ENCODE measurements around the gene ETF1.

DNA sequence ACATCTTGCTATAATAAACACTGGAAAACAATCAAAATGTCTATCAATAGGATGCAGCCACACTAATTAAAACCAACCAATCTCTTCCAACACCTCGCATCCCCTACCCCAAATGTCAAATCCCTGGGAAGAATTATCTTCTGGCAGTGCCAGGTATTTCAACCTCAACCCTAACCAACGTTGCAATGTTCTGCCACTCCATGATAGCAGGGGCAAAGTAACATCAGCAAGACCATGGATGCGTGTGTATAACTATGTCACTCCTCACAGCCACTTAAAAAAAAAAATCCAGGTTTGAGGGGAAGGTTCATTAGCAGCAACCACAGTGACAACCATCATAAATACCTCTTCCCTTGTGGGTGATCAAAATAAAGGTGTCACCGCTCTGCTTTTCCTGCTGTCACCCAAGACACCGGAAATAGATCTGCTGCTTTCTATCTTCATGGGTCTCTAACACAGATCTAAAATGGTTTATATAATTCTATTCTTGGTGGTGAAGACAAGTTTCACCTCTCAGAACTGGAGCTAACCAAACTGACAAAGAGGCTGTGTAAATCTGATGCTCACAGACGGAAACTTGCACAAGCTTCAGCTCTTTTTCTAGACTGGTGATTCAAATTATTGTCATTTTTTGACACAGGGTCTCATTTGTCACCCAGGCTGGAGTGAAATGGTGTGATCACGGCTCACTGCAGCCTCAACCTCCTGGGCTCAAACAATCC is 22.2 kb upstream of the ETF1 start:
- TF ChIP-seq, protein P1, sequence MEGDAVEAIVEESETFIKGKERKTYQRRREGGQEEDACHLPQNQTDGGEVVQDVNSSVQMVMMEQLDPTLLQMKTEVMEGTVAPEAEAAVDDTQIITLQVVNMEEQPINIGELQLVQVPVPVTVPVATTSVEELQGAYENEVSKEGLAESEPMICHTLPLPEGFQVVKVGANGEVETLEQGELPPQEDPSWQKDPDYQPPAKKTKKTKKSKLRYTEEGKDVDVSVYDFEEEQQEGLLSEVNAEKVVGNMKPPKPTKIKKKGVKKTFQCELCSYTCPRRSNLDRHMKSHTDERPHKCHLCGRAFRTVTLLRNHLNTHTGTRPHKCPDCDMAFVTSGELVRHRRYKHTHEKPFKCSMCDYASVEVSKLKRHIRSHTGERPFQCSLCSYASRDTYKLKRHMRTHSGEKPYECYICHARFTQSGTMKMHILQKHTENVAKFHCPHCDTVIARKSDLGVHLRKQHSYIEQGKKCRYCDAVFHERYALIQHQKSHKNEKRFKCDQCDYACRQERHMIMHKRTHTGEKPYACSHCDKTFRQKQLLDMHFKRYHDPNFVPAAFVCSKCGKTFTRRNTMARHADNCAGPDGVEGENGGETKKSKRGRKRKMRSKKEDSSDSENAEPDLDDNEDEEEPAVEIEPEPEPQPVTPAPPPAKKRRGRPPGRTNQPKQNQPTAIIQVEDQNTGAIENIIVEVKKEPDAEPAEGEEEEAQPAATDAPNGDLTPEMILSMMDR (conservative IDR thresholded peaks at IDR 0.05; ENCODE audit: low read length): no peak
- no peak for TF ChIP-seq EZH2phosphoT487 (IDR thresholded peaks at IDR 0.05; ENCODE audit: borderline replicate concordance, low read depth, low read length)
